ENCODE measurements around the gene FYCO1.

DNA sequence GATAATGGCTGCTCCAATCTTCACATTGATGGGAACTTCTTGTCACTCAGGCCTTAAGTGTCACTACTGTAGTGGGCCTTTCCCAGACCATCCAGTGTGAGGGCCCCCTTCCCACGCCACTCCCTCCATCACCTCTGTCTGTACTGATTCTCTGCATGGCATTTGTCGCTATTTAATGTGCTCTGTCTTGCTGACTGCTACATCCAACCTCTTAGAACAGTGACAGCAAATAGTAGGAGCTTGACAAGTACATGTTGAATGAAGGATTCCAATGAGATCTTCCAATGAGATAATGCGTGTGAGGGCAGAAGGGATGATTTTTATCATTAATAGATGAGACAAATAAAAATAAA, 114.9 kb downstream of the FYCO1 start:
- TF ChIP-seq, protein P1, sequence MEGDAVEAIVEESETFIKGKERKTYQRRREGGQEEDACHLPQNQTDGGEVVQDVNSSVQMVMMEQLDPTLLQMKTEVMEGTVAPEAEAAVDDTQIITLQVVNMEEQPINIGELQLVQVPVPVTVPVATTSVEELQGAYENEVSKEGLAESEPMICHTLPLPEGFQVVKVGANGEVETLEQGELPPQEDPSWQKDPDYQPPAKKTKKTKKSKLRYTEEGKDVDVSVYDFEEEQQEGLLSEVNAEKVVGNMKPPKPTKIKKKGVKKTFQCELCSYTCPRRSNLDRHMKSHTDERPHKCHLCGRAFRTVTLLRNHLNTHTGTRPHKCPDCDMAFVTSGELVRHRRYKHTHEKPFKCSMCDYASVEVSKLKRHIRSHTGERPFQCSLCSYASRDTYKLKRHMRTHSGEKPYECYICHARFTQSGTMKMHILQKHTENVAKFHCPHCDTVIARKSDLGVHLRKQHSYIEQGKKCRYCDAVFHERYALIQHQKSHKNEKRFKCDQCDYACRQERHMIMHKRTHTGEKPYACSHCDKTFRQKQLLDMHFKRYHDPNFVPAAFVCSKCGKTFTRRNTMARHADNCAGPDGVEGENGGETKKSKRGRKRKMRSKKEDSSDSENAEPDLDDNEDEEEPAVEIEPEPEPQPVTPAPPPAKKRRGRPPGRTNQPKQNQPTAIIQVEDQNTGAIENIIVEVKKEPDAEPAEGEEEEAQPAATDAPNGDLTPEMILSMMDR (IDR thresholded peaks at IDR 0.05) = no peak
- no peak for TF ChIP-seq POLR2A (IDR thresholded peaks at IDR 0.05)

Measured in thyroid gland (tissue), 4 donors.